HTR-8/SVneo (cell line): ENCODE data around the gene TMEM54.

Experiments
- DNase-seq: peaks from one replicate; pipeline ENCODE4 v3.0.0; 2011; ENCODE audit warnings: low spot score, mixed read lengths; ENCODE audit not compliant: insufficient read length
- FAIRE-seq: peaks from 2 replicates; lab custom pipeline; 2011; peaks lifted over from hg19 to GRCh38; lab: Jason Lieb, UNC

Gene TMEM54

DNA sequence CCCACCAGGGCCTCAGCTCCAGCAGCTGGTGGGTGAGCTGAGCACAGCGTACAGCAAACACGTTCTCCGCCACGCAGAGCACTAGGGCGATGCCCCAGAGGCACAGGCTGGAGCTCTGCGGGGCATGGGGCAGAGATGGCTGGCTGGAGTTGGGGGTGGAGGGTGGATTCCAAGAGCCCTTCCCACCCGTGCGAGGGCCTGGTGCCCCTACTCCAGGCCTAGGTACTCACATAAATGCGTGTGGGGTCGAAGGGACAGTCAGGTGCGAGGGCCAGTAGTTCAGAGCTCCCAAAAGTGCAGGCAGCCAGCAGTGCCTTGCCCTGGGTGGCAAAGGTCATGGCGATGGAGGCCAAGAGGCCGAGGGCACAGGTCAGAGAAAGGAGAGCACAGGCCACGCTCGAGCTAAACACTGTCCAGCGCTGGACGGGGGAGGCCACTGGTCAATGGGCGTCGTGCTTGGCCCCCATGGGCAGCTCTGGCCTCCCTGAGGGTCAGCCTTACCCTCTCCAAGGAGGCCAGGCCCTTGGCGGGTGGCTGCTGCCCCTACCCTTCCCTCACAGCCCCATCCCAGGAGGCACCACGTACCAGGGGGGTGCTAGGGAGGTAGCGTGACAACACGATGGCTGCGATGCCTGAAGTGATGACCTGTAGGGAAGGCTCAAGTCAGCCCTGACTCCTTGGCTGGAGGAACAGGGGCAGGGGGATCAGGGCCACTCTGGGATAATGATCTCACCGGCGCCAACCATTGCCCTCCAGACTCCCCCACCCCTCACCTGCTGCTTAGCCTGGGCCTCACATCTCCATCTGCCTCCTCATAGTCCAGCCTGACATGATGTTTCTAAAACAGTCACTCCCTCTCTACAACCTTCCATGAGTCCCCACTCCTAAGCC lies 5.6 kb downstream of the TMEM54 start:
- no peak for FAIRE-seq
- DNase-seq = no peak

DNA sequence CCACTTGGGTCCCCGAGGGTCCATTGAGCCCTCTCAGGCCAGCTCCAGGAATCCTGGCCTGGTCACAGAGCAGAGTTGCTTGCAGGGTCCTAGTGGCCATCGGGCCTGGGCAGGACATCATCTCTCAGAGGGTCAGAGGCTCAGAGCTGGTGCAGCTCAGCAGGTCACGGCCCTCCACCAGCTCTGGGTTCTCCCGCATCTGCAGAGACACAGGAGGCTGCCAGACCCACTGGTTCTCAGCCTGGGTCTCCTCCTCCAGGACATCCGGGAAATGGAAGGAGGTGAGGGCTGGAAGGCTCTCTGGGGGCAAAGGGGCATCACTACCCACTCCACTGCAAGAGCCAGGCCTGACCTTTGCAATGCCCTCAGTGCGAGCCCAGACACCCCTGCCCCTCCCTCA lies 6.5 kb downstream of the TMEM54 start:
- no peak for FAIRE-seq
- DNase-seq = no peak

DNA sequence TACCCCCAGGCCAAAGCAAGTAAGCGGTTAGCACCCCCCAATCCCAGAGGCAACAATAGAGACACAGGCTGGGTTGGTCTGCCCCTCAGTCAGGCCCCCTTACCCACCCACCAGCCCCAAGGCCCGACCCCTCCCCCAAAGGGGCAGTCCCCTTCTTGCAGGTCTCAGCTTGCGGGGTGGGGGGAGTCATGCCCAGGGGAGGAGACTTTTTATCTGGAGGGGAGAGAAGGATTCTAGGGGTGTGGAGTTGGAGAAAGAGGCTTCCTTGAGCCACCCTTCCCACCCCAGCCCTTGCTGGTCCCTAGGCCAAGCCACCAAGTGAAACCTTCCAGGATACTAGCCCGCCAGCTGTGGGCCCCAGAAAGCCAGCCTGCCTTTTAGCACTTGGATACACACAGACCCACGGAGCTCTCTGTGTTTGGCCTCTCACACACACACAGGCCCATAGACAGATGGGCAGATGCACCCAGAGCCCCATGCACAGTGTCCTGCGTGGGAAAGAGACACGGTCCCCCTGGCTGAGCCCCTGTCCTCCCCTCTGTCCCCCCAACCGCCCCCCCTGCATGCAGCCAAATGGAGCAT lies 7.1 kb downstream of the TMEM54 start:
- FAIRE-seq (no peak), DNase-seq (no peak)

DNA sequence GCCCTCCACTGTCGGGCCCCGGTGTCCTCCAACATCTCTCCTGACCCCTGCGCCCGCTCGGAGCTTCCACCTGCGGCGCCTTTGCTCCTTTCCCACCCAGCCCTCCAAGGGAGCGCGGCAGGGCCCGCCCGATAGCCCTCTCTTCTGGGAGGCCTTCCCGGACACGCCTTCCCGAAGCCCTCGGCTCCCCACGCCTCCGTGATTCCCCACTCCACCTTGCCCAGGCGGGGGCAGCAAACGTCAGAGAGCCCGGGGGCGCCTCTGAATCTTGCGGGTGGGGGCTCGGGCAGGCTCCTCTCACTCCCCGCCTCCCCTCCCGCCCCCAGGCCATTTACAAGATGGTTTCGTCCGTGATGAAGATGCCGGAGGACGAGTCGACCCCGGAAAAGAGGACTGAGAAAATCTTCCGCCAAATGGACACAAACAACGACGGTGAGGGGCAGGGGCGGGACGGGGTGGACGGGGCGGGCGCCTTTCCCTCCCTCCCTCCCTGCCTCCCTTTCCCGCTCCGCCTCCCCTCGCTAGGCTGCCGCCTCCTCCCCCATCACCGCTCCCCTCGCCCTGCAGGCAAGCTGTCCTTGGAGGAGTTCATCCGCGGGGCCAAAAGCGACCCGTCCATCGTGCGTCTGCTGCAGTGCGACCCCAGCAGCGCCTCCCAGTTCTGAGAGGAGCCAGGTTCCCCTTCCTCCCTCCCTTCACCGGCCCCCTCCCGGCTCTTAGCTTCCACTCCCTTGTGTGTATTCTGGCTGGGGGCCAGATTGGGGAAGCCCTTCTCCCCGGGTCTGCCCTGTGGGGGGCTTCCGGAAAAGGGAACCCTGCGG lies 7.8 kb downstream of the TMEM54 start:
- DNase-seq (no peak), FAIRE-seq (no peak)

DNA sequence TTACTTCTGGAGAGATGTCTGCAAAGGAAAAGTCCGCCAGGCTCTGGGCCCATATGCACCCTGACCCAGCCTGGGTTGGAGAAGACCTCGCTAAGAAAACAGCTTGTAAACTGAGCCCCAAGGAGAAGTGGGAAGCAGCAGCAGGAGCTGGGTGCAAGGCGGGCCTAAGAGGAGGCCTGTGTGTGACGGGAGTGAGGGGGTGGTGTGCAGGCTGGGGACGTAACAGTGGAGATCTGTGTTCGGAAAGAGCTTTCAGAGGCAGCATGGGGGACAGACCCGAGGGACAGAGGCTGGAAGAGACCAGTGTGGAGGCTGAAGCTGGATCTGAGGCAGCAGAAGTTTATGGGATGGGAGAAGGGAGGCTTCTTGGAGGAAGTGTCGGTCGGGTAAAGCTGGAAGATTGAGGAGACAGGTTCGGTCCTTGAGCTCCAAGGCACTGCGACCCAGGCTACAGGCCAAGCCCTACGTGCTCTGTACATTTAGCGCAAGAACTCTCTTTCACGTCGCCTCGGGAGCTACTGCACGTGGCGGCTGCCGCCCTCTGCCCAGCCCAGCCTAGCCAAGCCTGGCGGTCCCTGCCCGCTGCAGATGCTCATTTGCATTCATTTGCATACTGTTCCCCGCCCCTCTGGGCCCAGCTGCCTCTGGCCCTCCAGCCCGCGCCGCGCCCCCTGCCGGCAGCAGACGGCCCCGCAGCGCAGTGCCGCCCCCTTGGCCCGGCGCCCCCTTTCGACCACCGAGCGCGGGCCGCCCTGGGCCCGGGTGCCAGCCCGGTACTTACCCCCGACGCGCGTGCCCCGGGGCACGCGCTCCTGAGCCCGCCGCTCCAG lies 8.6 kb downstream of the TMEM54 start:
- DNase-seq (no peak), FAIRE-seq (no peak)

DNA sequence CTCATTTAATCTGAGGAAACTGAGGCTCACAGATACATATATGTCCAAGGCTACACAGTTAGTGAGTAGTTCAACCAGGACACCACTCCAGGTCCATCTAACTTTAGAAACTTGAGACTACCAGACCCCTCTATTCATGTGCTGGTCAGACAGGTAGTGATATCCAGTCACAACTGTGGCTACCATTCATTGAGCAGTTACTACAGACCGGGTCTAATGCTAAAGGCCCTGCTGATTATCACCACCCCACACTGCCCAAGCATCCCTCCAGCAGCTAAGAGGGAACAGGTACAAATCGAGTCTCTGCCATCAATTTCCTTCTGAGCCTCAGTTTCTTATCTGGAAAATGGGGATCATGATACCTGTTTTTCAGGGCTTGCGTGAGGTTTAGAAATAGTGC lies 9.6 kb downstream of the TMEM54 start:
- DNase-seq = no peak
- no peak for FAIRE-seq

DNA sequence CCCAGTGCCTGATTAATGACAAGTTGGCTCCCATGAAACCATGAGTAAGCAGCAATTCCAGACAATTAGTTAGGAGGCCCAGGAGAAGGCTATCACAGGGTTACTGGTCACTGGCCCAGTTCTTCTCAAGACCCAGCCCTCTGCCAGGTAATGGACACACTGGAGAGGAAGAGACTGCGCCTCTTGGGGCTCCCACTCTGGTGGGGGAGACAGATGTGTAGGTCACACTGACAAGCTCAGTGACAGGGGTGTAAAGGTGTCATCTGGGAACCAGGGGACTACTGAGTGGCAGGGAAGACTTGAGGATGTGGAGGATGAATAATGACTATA lies 10.0 kb downstream of the TMEM54 start:
- FAIRE-seq (no peak), DNase-seq (no peak)

DNA sequence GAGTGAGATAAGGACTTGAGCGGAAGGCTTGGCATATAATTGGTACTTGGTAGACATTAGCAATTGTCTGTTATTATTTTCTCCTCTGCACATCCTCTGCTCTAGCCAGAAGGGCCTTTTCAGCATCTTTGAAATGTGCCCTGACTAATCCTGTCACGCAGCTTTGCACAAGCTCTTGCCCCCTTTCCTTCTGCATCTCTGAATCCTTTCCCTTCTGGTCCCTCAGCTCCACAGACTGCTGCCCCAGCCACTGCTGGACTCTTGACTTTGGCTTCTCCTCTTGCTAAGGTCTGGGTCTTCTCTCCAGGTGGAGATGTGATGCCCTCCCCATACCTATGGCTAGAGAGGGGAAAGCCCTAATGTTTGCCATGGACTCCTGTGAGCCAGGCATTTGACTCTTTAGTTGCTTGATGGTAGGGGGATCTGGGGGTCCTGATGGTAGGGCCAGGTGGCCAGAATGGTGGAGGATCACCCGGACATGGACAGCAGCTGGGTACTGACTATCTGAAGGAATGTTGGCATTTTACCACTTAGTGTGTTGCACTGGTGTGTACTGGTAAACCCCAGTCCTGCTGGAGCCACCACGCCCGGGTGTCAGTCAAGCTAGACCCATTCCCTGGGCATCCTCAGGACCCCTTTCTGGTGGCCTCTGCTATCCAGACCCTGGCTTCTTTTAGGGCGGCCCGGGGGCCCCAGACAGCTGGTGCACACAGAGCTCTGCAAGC lies 10.5 kb downstream of the TMEM54 start:
- no peak for FAIRE-seq
- no peak for DNase-seq

DNA sequence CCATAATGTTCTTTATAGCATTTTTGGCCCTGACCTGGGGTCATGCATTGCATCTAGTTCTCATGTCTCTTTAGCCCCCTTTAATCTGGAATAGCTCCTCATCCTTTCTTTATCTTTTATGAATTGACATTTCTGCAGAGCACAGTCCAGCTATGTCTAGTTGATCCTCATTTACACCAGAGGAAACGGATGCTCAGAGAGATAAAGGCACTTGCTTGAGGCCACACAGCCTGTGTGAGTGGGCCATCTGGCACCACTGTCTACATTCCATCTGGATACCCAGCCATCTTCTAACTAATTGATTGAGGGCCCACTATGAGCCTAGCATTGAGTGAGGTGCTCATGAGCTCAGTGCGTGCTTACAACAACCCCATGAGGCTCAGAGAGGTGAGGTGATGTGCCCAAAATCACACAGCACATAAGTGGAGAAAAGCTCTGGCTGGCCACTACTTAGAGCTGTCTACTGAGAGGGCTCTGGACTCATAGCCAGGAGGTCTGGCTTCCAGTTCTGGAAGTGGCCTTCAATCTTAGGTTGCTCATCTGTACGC lies 11.4 kb downstream of the TMEM54 start:
- no peak for FAIRE-seq
- DNase-seq = no peak

DNA sequence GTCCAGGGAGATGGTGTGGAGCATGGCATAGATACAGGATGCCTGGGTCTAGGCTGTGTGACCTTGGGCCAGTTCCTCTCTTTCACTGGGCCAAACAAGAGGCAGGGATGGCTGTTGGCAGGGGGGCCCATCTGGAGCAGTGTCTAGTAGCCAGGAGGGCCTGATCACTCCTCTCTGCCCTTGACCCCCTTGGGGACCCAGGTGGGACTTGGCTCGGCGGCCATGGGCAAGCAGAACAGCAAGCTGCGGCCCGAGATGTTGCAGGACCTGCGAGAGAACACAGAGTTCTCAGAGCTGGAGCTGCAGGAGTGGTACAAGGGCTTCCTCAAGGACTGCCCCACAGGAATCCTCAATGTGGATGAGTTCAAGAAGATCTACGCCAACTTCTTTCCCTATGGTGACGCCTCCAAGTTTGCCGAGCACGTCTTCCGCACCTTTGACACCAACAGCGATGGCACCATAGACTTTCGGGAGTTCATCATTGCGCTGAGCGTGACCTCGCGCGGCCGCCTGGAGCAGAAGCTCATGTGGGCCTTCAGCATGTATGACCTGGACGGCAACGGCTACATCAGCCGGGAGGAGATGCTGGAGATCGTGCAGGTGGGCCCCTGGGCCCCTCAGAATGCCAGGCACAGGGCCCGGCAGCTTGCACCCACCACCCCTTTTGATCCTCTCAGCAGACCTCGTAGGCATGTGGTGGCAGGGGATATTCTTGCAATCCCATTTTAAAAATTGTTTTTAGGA lies 12.3 kb downstream of the TMEM54 start:
- no peak for DNase-seq
- FAIRE-seq = no peak

DNA sequence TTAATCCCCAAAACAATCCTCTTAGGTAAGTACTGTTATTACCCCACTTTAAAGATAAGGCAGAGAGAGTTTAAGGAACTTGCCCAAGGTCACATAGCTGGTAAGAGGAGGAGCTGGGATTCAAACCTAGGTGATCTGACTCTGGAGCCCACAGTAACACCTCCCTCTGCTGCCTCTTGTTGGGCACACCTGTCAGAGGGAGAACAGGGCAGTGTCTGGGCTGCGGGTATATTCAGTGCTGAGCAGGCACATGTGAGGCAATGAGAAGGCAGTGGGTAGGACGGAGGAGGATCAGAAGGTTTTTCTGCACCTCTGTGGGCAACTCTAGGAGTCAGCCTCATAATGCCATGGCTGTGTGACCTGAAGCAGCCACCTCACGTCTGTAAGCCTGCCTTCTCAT lies 13.1 kb downstream of the TMEM54 start:
- no peak for DNase-seq
- no peak for FAIRE-seq

DNA sequence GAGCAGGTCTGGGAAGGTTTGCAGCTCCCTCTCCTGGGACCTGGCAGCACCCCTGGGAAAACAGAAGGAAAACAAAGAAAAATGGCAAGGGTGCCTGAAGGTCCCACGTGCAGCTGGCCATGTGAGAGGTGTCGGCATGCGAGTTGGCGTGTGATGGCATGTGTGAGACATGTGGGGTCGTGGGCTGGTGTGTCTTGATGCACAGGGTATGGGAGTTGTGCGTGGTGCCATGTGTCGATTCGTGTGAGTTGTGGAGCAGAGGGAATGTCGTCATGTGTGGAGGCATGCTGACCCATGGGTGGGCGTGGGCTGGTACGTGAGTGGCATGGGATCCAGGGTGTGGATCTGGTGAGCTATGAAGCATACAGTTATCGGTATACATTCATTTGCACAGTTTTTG lies 13.6 kb downstream of the TMEM54 start:
- FAIRE-seq = no peak
- DNase-seq = no peak

DNA sequence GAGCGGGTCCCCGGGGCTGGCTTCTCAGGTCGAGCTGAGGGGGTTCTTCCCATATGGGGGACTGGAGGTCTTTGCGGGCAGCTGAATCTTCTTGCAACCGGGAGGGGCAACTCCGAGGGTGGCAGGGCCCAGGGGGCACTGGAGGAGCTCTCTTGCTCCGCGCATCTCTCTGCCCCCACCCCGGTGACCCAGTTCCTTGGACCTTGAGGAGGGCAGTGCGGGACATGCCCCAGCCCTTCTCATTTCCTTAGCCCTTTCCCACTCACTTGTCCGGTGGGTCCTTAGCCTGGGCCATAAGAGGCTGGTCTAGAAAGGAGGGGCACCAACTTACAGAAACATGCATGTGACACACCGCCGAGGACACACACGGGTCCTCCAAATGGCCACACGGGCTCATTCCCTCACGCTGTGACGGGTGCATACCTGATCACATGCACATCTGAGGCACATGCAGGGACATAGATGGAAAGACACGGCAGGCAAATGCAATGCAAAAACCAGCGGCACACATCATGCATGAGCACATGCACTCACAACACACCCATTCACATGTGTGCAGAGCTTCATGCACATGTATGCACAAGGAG lies 14.3 kb downstream of the TMEM54 start:
- DNase-seq (no peak), FAIRE-seq (no peak)

DNA sequence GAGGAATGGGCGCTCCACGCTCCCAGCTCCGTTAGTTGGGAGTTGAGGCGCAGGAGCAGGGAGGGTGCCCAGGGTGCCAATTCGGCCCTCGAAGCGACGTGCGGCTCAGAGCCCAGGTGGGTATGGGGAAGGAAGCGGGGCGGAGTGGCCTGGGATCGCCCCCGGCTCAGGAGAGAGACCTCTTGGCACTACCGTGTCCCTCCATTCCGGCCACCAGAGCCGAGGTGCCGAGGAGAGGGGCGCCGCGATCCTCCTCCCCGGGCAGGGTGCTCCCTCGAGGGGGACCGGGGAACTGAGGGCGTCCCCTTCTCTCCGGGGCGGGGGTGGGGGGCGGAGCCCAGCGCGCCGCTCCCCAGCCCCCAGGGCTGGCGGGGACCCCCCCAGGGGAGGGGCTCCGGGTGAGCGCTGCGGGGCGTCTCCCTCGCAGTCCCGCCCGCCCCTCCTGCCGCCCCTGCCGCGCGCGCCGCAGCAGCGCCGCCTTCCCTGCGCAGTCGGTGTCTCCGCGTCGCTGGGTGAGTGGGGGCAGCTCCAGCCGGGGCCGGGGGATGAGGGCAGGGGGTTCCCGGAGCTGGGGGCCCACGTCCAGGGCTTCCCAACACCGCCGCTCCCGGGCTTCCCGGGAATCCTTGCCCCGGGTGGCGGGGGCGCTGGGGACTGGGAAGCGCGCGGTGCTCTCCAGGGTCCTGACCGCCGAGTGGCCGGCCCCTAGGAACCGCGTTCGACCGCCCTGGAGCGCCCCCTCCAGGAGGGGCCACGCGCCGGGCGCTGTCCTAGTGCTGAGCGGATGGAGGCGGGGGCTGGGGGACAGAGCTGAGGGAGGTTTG lies 15.0 kb downstream of the TMEM54 start, which contains the start of gene HPCA:
TSS of gene HPCA (plus strand) at position 488 of the 824 bp plus-strand sequence. CDS start 2,408 bp downstream, outside the sequence.
- DNase-seq (peak; percentile 67), FAIRE-seq (no peak)

DNA sequence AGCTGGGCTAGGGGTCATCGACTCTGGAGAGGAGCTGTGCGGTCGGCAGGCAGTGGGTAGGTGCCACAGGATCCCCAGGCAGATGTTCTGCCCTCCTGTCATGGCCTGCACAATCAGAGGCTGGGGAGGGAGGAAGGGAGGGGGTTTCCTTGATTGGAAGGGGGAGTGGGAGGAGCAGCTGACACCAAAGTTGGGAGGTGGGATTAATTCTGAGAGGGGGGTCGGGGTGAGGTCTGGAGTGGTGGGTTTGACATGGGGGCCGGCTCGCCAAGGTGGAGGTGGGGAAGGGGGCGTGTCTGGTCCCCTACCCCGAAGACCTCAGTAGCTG lies 15.5 kb downstream of the TMEM54 start:
- no peak for DNase-seq
- no peak for FAIRE-seq

DNA sequence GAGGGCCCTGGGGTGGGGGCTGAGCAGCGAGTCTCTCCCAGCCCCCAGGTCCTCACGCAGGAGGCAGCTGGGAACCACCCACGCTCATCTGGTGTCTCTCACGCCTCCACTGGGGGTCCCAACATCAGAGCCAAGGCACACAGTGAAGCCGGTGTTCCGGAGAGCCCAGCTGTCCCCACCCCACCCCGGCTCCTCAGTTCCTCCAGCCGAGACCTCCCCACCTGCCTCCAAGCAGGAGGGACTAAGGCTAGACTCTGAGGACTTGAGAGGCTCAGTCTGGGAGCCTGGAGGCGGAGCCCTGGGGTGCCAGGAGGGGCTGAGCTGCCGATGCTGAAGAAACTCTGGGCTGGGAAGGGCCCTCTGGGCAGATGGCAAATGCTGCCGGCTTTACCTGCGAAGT lies 16.5 kb downstream of the TMEM54 start:
- FAIRE-seq (no peak), DNase-seq (no peak)

DNA sequence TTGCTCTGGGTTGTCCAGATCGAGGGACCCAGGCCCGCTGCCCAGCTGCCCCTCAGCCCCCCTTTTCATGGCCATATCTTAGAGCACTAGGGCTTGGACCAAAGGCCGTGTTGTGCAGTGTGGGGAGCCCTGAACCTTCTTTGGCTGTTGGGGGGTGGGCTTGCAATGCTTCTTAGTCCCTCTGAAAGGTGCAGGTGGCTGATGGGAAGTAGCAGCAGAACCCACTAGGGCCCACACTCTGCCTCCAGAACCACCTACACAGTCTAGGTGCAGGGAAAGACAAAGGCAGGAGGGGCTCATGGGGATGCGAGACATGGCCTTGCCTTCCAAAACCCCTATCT lies 17.2 kb downstream of the TMEM54 start:
- no peak for DNase-seq
- FAIRE-seq = no peak
